ENCODE results near the gene SIPA1. TPM values are rescaled to one million over a fixed set of nuclear protein-coding genes. Genes with fewer than 3 reads are reported as not detected.

The SIPA1 gene
- total RNA-seq, 4 donors from 2014 or later = 18.0 to 48.7 (median 24.7) TPM

DNA sequence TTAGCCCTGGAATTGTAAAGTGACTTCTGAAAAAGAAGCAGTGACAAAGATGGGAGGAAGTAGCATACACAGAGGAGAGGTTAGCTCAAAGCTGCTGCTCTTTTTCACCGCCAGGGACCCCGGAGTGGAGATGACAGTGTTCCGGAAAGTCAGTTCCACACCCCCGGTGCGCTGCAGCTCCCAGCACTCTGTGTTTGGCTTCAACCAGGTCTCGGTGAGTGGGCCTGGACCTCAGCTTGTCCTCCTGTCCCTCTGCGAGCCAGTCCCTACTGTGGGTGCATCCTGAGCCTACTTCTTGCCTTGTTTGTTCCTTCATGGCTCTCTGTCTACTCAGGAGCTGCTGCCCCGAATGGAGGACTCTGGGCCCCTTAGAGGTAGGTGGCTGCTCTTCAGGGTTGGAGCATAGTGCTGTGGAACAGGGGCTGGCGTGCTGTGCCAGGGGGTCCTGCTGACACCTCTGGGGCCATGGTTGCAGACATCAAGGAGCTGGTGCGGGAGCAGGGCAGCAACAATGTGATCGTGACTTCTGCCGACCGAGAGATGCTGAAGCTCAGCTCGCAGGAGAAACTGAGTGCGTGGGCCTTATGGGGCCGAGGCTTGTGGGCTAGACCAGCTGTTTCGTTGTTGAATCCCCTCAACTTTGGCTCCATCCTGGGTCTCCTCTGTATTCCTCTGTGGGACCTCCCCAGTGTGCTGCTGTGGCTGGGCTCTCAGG lies 20.6 kb upstream of the SIPA1 start:
- H3K4me3 ChIP-seq = peak overlapping the region in 2 of 4 donors; percentile 94 to 97
- H3K9me3 ChIP-seq = no peaks in the 10 kb centered on the region
- H3K4me1 ChIP-seq = peaks cover 0 to 27% (median 24%) of the 10 kb centered on the region in 4 donors
- no peak overlapping the region for H3K27ac ChIP-seq
- H3K27me3 ChIP-seq = no peaks in the 10 kb centered on the region
- peaks cover 0 to 59% (median 0%) of the 10 kb centered on the region in 3 donors for H3K36me3 ChIP-seq
- DNase-seq = no peak
- TF ChIP-seq POLR2A (IDR thresholded peaks at IDR 0.05) = no peak
- TF ChIP-seq, protein P1, sequence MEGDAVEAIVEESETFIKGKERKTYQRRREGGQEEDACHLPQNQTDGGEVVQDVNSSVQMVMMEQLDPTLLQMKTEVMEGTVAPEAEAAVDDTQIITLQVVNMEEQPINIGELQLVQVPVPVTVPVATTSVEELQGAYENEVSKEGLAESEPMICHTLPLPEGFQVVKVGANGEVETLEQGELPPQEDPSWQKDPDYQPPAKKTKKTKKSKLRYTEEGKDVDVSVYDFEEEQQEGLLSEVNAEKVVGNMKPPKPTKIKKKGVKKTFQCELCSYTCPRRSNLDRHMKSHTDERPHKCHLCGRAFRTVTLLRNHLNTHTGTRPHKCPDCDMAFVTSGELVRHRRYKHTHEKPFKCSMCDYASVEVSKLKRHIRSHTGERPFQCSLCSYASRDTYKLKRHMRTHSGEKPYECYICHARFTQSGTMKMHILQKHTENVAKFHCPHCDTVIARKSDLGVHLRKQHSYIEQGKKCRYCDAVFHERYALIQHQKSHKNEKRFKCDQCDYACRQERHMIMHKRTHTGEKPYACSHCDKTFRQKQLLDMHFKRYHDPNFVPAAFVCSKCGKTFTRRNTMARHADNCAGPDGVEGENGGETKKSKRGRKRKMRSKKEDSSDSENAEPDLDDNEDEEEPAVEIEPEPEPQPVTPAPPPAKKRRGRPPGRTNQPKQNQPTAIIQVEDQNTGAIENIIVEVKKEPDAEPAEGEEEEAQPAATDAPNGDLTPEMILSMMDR (IDR thresholded peaks at IDR 0.05) = no peak

DNA sequence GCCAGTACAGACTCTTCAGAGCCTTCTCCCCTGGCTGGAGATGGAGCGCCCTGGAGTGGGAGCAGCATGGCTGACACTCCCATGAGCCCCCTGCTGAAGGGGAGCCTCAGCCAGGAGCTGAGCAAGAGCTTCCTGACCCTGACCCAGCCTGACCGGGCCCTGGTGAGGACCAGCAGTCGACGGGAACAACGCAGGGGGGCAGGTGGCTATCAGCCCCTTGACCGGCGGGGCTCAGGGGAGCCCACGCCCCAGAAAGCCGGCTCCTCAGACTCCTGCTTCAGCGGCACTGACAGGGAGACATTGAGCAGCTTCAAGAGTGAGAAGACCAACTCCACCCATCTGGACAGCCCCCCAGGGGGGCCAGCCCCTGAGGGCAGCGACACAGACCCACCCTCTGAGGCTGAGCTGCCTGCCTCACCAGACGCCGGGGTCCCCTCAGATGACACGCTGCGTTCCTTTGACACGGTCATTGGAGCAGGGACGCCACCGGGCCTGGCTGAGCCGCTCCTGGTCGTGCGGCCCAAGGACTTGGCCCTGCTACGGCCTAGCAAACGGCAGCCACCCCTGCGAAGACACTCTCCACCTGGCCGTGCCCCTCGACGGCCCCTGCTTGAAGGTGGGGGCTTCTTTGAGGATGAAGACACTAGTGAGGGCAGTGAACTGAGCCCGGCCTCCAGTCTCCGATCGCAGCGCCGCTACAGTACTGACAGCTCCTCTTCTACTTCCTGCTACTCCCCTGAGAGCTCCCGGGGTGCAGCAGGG lies 19.7 kb upstream of the SIPA1 start:
- no peak overlapping the region for H3K27ac ChIP-seq
- peaks cover 0 to 62% (median 0%) of the 10 kb centered on the region in 3 donors for H3K36me3 ChIP-seq
- peaks cover 0 to 18% (median 15%) of the 10 kb centered on the region in 4 donors for H3K4me1 ChIP-seq
- no peak for TF ChIP-seq POLR2A (IDR thresholded peaks at IDR 0.05)
- TF ChIP-seq, protein P1 (IDR thresholded peaks at IDR 0.05) = no peak
- DNase-seq = no peak
- no peaks in the 10 kb centered on the region for H3K9me3 ChIP-seq
- H3K4me3 ChIP-seq = no peak overlapping the region
- H3K27me3 ChIP-seq = no peaks in the 10 kb centered on the region

DNA sequence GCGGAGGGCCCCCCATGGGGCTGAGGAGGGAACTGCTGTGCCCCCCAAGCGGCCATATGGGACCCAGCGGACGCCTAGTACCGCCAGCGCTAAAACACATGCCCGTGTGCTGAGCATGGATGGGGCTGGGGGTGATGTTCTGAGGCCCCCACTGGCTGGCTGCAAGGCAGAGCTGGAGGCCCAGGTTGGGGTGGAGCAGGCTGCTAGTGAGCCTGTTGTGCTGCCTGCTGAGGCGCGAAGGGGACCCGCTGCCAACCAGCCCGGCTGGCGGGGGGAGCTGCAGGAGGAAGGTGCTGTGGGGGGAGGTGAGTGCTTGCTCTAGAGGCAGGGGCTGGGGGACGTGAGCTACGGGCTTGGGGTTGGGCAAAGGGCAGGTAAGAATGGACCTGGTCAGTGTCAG lies 19.1 kb upstream of the SIPA1 start:
- H3K27ac ChIP-seq = no peak overlapping the region
- H3K4me3 ChIP-seq = no peak overlapping the region
- peaks cover 0 to 14% (median 13%) of the 10 kb centered on the region in 4 donors for H3K4me1 ChIP-seq
- H3K36me3 ChIP-seq = peaks cover 0 to 68% (median 0%) of the 10 kb centered on the region in 3 donors
- H3K27me3 ChIP-seq = no peaks in the 10 kb centered on the region
- H3K9me3 ChIP-seq = no peaks in the 10 kb centered on the region
- TF ChIP-seq, protein P1 (IDR thresholded peaks at IDR 0.05) = no peak
- no peak for TF ChIP-seq POLR2A (IDR thresholded peaks at IDR 0.05)
- no peak for DNase-seq

DNA sequence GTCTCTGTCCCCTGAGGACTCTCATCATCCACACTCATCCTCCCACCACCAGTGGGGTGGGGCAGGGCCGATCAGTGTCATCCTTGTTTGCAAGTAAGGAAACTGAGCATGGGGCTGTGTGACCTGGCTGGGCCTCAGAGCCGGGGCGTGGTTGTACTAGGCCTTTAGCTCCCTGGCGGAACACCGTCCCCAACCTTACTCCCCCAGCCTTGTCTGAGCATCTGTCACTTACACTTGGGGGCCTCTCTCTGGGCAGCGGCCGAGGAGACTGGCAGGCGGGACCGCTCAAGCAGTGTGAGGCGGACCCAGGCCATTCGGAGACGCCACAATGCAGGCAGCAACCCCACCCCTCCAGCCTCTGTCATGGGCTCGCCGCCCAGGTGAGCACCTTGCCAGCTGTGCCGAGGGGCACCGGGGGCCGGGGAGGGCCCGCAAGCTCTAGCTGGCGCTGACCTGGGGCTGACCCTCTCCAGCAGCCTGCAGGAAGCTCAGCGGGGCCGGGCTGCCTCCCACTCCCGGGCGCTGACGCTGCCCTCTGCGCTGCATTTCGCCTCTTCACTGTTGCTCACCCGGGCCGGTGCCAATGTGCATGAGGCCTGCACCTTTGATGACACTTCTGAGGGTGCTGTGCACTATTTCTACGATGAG lies 18.5 kb upstream of the SIPA1 start:
- peaks cover 0 to 74% (median 0%) of the 10 kb centered on the region in 3 donors for H3K36me3 ChIP-seq
- no peak overlapping the region for H3K27ac ChIP-seq
- DNase-seq = no peak
- no peaks in the 10 kb centered on the region for H3K27me3 ChIP-seq
- no peak overlapping the region for H3K4me3 ChIP-seq
- TF ChIP-seq POLR2A (IDR thresholded peaks at IDR 0.05) = no peak
- TF ChIP-seq, protein P1 (IDR thresholded peaks at IDR 0.05) = no peak
- H3K9me3 ChIP-seq = no peaks in the 10 kb centered on the region
- peaks cover 0 to 14% (median 13%) of the 10 kb centered on the region in 4 donors for H3K4me1 ChIP-seq

DNA sequence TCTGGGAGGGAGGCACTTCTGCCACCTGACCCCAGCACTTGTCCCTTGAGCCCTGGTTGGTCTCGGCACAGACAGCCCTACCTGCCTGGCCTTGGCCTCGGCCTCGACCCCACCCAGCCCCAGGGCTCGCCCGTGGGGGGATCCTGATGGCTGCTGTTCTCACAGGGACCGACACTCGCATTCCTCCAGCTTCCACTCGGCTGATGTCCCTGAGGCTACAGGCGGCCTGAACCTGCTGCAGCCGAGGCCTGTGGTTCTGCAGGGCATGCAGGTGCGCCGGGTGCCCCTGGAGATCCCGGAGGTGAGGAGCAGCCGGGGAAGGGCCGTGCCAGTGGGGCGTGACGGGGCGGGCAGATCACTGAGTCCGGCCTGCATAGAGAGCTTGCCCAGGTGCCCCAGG lies 17.2 kb upstream of the SIPA1 start:
- no peak for TF ChIP-seq POLR2A (IDR thresholded peaks at IDR 0.05)
- TF ChIP-seq, protein P1 (IDR thresholded peaks at IDR 0.05) = no peak
- peaks cover 0 to 87% (median 0%) of the 10 kb centered on the region in 3 donors for H3K36me3 ChIP-seq
- no peak overlapping the region for H3K4me3 ChIP-seq

More for the DNA sequence above, 17.2 kb upstream of the SIPA1 start:
- Histone ChIP-seq H3K9me3 (no peaks in the 10 kb centered on the region), H3K4me1 (peaks cover 0 to 14% (median 13%) of the 10 kb centered on the region in 4 donors), H3K27me3 (no peaks in the 10 kb centered on the region), H3K27ac (no peak overlapping the region)
- no peak for DNase-seq

Measured in Peyer's patch (tissue), 4 donors.